ENCODE data around the gene KLHL3.

Gene KLHL3

GRCh38 chr5:137727623-137728022, 8.3 kb downstream of the KLHL3 start:
- H3K4me3 ChIP-seq (ENCODE audit: low read depth, low read length) = no peak overlapping the region

GRCh38 chr5:137724251-137724650, 11.6 kb downstream of the KLHL3 start:
- H3K27ac ChIP-seq (ENCODE audit: low read depth, low read length) = no peak overlapping the region
- H3K27me3 ChIP-seq (ENCODE audit: control insufficient read depth, insufficient read depth, low read length) = no peaks in the 10 kb centered on the region
- peaks cover 5% of the 10 kb centered on the region; the same call in 1 of the 2 replicates for H3K36me3 ChIP-seq (ENCODE audit: control insufficient read depth, insufficient read depth, low read length)
- H3K4me1 ChIP-seq (ENCODE audit: control insufficient read depth, insufficient read depth, low read length) = no peaks in the 10 kb centered on the region
- H3K9me3 ChIP-seq (ENCODE audit: control insufficient read depth, insufficient read depth, low read depth, low read length) = no peaks in the 10 kb centered on the region
- no peak overlapping the region for H3K9ac ChIP-seq (ENCODE audit: low read length)
- no peak overlapping the region for H3K4me3 ChIP-seq (ENCODE audit: low read depth, low read length)

More at GRCh38 chr5:137727623-137728022, 8.3 kb downstream of the KLHL3 start:
- Histone ChIP-seq H3K9me3 (ENCODE audit: control insufficient read depth, insufficient read depth, low read depth, low read length) (no peaks in the 10 kb centered on the region), H3K4me1 (ENCODE audit: control insufficient read depth, insufficient read depth, low read length) (no peaks in the 10 kb centered on the region), H3K36me3 (ENCODE audit: control insufficient read depth, insufficient read depth, low read length) (no peaks in the 10 kb centered on the region), H3K9ac (ENCODE audit: low read length) (no peak overlapping the region), H3K27me3 (ENCODE audit: control insufficient read depth, insufficient read depth, low read length) (no peaks in the 10 kb centered on the region), H3K27ac (ENCODE audit: low read depth, low read length) (no peak overlapping the region)

DNA sequence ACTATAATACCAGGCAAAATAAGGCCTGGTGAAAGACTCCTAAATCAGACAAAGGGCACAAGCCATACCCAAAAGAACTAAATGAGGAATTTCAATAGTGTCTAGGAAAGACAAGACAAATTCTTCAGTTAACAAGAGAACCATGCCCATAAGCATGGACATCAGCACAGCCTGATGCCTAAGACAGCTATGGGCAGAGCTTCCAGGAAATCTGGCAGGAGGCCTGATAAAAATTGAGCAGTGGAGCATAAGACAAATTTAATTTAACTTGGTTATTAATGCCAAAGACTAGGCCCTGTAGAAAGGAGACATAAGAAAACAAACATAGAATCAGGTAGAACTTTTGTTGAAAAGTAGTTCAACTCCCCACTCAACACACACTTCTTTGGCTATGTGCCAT, 17.3 kb downstream of the KLHL3 start:
- Histone ChIP-seq H3K4me1 (ENCODE audit: control insufficient read depth, insufficient read depth, low read length) (no peaks in the 10 kb centered on the region), H3K36me3 (ENCODE audit: control insufficient read depth, insufficient read depth, low read length) (peaks cover 5% of the 10 kb centered on the region; the same call in 1 of the 2 replicates), H3K27ac (ENCODE audit: low read depth, low read length) (no peak overlapping the region), H3K9ac (ENCODE audit: low read length) (no peak overlapping the region), H3K4me3 (ENCODE audit: low read depth, low read length) (no peak overlapping the region), H3K27me3 (ENCODE audit: control insufficient read depth, insufficient read depth, low read length) (no peaks in the 10 kb centered on the region), H3K9me3 (ENCODE audit: control insufficient read depth, insufficient read depth, low read depth, low read length) (peaks cover 5% of the 10 kb centered on the region; the same call in 1 of the 2 replicates)

DNA sequence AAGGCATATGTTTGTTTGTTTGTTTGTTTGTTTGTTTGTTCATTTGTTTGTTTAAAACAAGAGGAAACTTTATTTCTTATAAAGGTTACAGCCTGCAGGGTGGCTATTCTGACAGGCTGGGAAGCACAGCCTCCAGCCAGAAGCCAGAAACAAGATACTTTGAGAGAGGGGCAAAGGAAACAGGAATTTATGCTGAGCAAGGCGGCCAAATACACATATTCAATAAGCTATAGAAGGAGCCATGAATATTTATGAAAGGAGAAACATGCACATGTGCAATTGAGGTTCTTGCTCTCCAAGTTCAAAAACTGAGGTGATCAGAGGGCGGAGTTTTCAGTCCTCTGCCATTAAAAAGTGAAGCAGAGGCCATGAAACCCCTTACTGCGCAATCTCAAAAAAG, 19.6 kb downstream of the KLHL3 start:
- H3K4me1 ChIP-seq (ENCODE audit: control insufficient read depth, insufficient read depth, low read length) = no peaks in the 10 kb centered on the region
- no peak overlapping the region for H3K4me3 ChIP-seq (ENCODE audit: low read depth, low read length)
- peaks cover 5% of the 10 kb centered on the region; the same call in 1 of the 2 replicates for H3K36me3 ChIP-seq (ENCODE audit: control insufficient read depth, insufficient read depth, low read length)
- H3K27me3 ChIP-seq (ENCODE audit: control insufficient read depth, insufficient read depth, low read length) = no peaks in the 10 kb centered on the region
- H3K27ac ChIP-seq (ENCODE audit: low read depth, low read length) = no peak overlapping the region
- peaks cover 14% of the 10 kb centered on the region for H3K9me3 ChIP-seq (ENCODE audit: control insufficient read depth, insufficient read depth, low read depth, low read length)
- no peak overlapping the region for H3K9ac ChIP-seq (ENCODE audit: low read length)

DNA sequence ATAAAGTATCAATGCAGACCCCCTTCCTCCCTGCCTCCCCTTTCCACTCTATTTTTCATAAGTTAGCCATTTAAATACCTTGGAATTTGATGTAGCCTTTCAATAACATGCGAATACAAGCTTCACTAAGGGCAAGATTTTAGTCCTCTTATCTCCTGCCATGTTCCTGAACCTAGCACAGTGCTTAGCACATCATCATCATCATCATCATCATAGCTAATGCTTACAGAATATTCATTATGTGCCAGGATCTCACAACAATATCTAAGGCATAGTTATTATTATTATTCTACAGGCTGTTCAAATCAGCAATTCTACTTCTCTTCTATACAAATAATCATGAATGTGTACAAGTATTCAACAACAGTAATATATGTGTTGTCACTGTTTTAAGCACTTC, 20.4 kb downstream of the KLHL3 start:
- Histone ChIP-seq H3K9me3 (ENCODE audit: control insufficient read depth, insufficient read depth, low read depth, low read length) (peaks cover 14% of the 10 kb centered on the region), H3K27me3 (ENCODE audit: control insufficient read depth, insufficient read depth, low read length) (no peaks in the 10 kb centered on the region), H3K27ac (ENCODE audit: low read depth, low read length) (no peak overlapping the region)

DNA sequence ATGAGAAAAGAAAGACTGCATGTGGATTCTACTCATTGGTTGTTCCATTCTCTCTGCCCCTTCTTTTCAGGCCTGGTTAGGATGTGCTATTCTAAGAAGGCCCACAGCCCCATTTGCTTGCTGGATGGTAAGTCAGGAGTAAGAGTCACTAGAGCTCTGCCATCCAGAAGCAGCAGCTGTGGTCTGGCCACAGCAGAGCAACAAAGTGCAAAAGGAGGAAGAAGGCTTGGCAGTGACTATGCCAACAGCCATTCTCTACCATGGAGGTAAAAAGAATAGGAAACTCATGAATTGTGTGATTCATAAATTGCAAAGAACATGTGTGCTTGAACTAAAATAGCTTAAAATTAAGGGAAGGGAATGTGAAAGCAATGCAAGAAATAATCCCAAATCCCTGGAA, 20.9 kb downstream of the KLHL3 start:
- H3K9ac ChIP-seq (ENCODE audit: low read length) = no peak overlapping the region
- H3K27me3 ChIP-seq (ENCODE audit: control insufficient read depth, insufficient read depth, low read length) = no peaks in the 10 kb centered on the region
- no peak overlapping the region for H3K4me3 ChIP-seq (ENCODE audit: low read depth, low read length)
- H3K4me1 ChIP-seq (ENCODE audit: control insufficient read depth, insufficient read depth, low read length) = no peaks in the 10 kb centered on the region
- peaks cover 14% of the 10 kb centered on the region for H3K9me3 ChIP-seq (ENCODE audit: control insufficient read depth, insufficient read depth, low read depth, low read length)
- no peak overlapping the region for H3K27ac ChIP-seq (ENCODE audit: low read depth, low read length)
- peaks cover 3% of the 10 kb centered on the region; the same call in 1 of the 2 replicates for H3K36me3 ChIP-seq (ENCODE audit: control insufficient read depth, insufficient read depth, low read length)

More for the DNA sequence above, 20.4 kb downstream of the KLHL3 start:
- Histone ChIP-seq H3K4me3 (ENCODE audit: low read depth, low read length) (no peak overlapping the region), H3K36me3 (ENCODE audit: control insufficient read depth, insufficient read depth, low read length) (peaks cover 5% of the 10 kb centered on the region; the same call in 1 of the 2 replicates), H3K4me1 (ENCODE audit: control insufficient read depth, insufficient read depth, low read length) (no peaks in the 10 kb centered on the region), H3K9ac (ENCODE audit: low read length) (no peak overlapping the region)

DNA sequence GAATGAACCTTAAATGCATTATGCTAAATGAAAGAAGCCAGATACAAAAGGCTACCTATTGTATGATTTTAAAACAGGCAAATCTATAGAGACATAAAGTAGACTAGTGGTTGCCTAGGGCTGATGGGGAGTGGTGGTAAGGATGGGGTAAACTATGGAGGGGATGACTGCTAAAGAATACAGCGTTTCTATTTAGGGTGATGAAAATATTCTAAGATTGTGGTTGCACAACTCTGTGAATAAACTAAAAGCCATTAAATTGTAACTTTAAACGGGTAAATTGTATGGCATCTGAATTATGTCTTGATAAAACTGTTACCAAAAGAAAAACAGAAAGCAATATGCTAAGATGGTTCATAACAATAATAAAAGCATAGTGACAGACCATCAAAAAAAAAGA, 21.4 kb downstream of the KLHL3 start:
- no peak overlapping the region for H3K9ac ChIP-seq (ENCODE audit: low read length)
- H3K4me1 ChIP-seq (ENCODE audit: control insufficient read depth, insufficient read depth, low read length) = no peaks in the 10 kb centered on the region
- no peaks in the 10 kb centered on the region for H3K27me3 ChIP-seq (ENCODE audit: control insufficient read depth, insufficient read depth, low read length)
- H3K36me3 ChIP-seq (ENCODE audit: control insufficient read depth, insufficient read depth, low read length) = peaks cover 2% of the 10 kb centered on the region; the same call in 1 of the 2 replicates
- H3K9me3 ChIP-seq (ENCODE audit: control insufficient read depth, insufficient read depth, low read depth, low read length) = peaks cover 14% of the 10 kb centered on the region
- no peak overlapping the region for H3K4me3 ChIP-seq (ENCODE audit: low read depth, low read length)
- H3K27ac ChIP-seq (ENCODE audit: low read depth, low read length) = no peak overlapping the region

- H3K36me3 ChIP-seq (ENCODE audit: control insufficient read depth, insufficient read depth, low read length) = no peaks in the 10 kb centered on the region; the same call in 1 of the 2 replicates
- H3K27ac ChIP-seq (ENCODE audit: low read depth, low read length) = no peak overlapping the region
- peaks cover 14% of the 10 kb centered on the region for H3K9me3 ChIP-seq (ENCODE audit: control insufficient read depth, insufficient read depth, low read depth, low read length)
- no peak overlapping the region for H3K9ac ChIP-seq (ENCODE audit: low read length)
- H3K27me3 ChIP-seq (ENCODE audit: control insufficient read depth, insufficient read depth, low read length) = no peaks in the 10 kb centered on the region
- no peaks in the 10 kb centered on the region for H3K4me1 ChIP-seq (ENCODE audit: control insufficient read depth, insufficient read depth, low read length)
- H3K4me3 ChIP-seq (ENCODE audit: low read depth, low read length) = no peak overlapping the region
Measured at GRCh38 chr5:137712139-137712667, 23.7 kb downstream of the KLHL3 start.

GRCh38 chr5:137710086-137710485, 25.8 kb downstream of the KLHL3 start:
- Histone ChIP-seq H3K36me3 (ENCODE audit: control insufficient read depth, insufficient read depth, low read length) (no peaks in the 10 kb centered on the region; the same call in 1 of the 2 replicates), H3K27me3 (ENCODE audit: control insufficient read depth, insufficient read depth, low read length) (no peaks in the 10 kb centered on the region), H3K9ac (ENCODE audit: low read length) (no peak overlapping the region), H3K27ac (ENCODE audit: low read depth, low read length) (no peak overlapping the region), H3K4me3 (ENCODE audit: low read depth, low read length) (no peak overlapping the region), H3K4me1 (ENCODE audit: control insufficient read depth, insufficient read depth, low read length) (no peaks in the 10 kb centered on the region), H3K9me3 (ENCODE audit: control insufficient read depth, insufficient read depth, low read depth, low read length) (peaks cover 14% of the 10 kb centered on the region)

DNA sequence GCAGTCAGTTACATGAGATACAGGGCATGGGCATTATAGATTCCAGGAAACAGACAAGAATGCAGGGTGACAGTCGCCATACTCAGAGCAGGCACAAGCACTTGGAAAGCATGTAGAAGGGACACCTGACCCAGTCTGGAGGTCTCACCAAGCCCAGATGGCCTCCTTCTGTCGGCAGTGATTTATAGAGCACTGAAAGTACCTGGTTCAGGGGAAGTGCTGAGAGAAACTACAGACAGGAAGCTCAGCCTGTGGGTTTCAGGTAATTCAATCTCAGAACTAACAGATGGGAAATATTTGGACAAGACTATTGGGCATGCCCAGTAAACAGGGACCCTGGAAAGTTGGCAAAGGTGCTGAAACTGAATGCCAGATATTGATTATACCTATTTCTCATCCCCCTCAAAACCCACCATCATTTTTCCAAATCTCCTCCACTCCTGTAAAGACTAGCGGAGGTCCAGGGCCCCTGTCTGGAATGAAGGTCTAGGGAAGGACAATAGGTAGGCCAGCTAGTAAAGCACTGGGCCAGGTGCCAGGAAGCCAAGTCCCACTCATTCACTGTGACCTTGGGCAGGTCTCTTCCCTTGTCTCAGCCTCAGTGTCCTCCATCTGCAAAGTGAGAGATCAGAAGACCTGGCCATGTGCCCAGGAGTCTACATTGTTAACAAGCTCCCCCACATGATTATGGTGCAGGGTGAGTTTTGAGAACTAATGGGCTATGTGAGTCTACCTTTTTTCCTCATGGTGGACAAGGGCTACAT, 26.9 kb downstream of the KLHL3 start:
- H3K9ac ChIP-seq (ENCODE audit: low read length) = no peak overlapping the region

DNA sequence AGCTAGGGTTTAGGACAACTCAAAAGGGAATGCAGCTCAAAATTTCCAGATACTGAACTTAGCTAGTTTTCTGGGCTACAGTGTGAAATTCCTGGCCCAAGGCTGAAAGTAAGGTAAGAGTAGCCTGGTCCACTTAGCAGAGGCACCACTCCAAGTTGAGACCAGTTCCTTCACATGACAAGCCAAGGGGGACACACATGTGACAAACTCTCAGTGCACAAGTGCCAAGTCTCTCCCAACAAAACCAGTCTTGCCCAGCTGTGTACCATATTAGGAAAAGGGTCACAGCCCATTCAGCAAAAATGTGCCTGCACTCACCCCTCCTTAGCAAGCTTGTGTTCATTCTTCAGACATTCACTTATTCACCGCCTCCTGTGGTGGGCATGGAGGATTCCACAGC, 27.8 kb downstream of the KLHL3 start:
- no peak overlapping the region for H3K27ac ChIP-seq (ENCODE audit: low read depth, low read length)
- no peaks in the 10 kb centered on the region; the same call in 1 of the 2 replicates for H3K36me3 ChIP-seq (ENCODE audit: control insufficient read depth, insufficient read depth, low read length)
- no peaks in the 10 kb centered on the region for H3K4me1 ChIP-seq (ENCODE audit: control insufficient read depth, insufficient read depth, low read length)
- H3K9ac ChIP-seq (ENCODE audit: low read length) = no peak overlapping the region
- H3K27me3 ChIP-seq (ENCODE audit: control insufficient read depth, insufficient read depth, low read length) = no peaks in the 10 kb centered on the region
- peaks cover 4% of the 10 kb centered on the region for H3K9me3 ChIP-seq (ENCODE audit: control insufficient read depth, insufficient read depth, low read depth, low read length)
- H3K4me3 ChIP-seq (ENCODE audit: low read depth, low read length) = no peak overlapping the region

More for the DNA sequence above, 26.9 kb downstream of the KLHL3 start:
- Histone ChIP-seq H3K27ac (ENCODE audit: low read depth, low read length) (no peak overlapping the region), H3K4me1 (ENCODE audit: control insufficient read depth, insufficient read depth, low read length) (no peaks in the 10 kb centered on the region), H3K4me3 (ENCODE audit: low read depth, low read length) (no peak overlapping the region), H3K36me3 (ENCODE audit: control insufficient read depth, insufficient read depth, low read length) (no peaks in the 10 kb centered on the region; the same call in 1 of the 2 replicates), H3K27me3 (ENCODE audit: control insufficient read depth, insufficient read depth, low read length) (no peaks in the 10 kb centered on the region), H3K9me3 (ENCODE audit: control insufficient read depth, insufficient read depth, low read depth, low read length) (peaks cover 11% of the 10 kb centered on the region)

All from HUES6 (cell line).